Measurements from ENCODE around the gene DGKH. TPM values are rescaled to one million over a fixed set of nuclear protein-coding genes. Genes with fewer than 3 reads are reported as not detected.

Gene DGKH
- total RNA-seq, 1 donor from 2014 or later = 18.7 TPM

DNA sequence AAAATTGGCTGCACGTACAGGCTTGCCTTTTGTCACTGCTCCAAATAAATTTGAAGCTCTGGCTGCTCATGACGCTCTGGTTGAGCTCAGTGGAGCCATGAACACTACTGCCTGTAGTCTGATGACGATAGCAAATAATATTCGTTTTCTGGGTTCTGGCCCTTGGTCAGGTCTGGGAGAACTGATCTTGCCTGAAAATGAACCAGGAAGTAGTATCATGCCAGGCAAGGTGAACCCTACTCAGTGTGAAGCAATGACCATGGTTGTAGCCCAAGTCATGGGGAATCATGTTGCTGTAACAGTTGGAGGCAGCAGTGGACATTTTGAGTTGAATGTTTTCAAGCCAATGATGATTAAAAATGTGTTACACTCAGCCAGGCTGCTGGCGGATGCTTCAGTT, 207.4 kb downstream of the DGKH start:
- no peaks in the 10 kb centered on the region for H3K9me3 ChIP-seq
- intact Hi-C loops (cut with DNase I) = no loop called here
- TF ChIP-seq, protein P1, sequence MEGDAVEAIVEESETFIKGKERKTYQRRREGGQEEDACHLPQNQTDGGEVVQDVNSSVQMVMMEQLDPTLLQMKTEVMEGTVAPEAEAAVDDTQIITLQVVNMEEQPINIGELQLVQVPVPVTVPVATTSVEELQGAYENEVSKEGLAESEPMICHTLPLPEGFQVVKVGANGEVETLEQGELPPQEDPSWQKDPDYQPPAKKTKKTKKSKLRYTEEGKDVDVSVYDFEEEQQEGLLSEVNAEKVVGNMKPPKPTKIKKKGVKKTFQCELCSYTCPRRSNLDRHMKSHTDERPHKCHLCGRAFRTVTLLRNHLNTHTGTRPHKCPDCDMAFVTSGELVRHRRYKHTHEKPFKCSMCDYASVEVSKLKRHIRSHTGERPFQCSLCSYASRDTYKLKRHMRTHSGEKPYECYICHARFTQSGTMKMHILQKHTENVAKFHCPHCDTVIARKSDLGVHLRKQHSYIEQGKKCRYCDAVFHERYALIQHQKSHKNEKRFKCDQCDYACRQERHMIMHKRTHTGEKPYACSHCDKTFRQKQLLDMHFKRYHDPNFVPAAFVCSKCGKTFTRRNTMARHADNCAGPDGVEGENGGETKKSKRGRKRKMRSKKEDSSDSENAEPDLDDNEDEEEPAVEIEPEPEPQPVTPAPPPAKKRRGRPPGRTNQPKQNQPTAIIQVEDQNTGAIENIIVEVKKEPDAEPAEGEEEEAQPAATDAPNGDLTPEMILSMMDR (IDR thresholded peaks at IDR 0.05) = no peak
- no peak overlapping the region for H3K4me3 ChIP-seq
- no peak overlapping the region for H3K27ac ChIP-seq
- ATAC-seq = no peak
- H3K36me3 ChIP-seq = no peaks in the 10 kb centered on the region
- no peaks in the 10 kb centered on the region for H3K4me1 ChIP-seq
- H3K27me3 ChIP-seq (ENCODE audit: low read depth) = no peaks in the 10 kb centered on the region
- no peak for DNase-seq

DNA sequence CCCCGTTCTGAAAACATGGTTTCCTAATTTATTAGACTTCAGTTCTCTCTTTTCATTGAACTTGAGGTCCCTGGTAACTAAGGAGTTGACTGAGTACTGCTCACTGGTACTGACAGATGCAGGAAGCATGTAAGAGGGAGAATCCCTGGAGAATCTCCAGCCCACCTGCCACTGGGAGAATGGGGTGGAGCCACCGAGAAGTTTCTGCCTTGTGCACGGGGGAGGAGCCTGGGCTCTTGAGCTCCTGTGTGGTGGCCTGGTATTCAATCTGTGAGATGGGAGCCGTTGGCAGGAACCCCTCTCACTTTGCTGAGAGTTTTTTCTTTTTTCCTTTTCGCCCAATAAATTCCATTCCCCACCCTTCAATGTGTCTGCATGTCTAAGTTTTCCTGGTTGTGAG, 210.3 kb downstream of the DGKH start:
- TF ChIP-seq, protein P1 (IDR thresholded peaks at IDR 0.05) = no peak
- DNase-seq (no peak), ATAC-seq (no peak)
- Histone ChIP-seq H3K27ac (no peak overlapping the region), H3K9me3 (no peaks in the 10 kb centered on the region), H3K4me3 (no peak overlapping the region), H3K4me1 (no peaks in the 10 kb centered on the region), H3K27me3 (ENCODE audit: low read depth) (no peaks in the 10 kb centered on the region), H3K36me3 (no peaks in the 10 kb centered on the region)
- intact Hi-C loops (cut with DNase I) = no loop called here

DNA sequence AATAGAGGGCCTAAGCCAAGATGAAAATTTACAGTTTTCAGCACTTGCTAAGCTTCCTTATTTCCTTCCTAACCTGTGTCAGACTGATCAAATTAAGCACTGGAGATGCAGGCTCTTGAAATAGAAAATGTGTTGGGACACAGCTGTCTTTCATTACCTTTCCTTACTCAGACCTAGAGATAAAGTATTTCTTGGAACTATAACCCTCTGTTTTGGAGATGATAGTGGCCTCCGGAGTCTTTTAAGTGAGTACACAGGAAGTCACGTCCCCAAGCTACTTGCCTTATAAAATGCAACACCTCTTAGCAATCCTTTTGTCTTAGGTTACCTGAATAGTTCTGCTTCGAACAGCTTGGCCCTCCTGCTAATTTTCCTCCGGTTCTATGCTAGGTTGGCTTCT, 211.1 kb downstream of the DGKH start:
- no peak overlapping the region for H3K4me3 ChIP-seq
- TF ChIP-seq, protein P1 (IDR thresholded peaks at IDR 0.05) = no peak
- no peaks in the 10 kb centered on the region for H3K36me3 ChIP-seq
- H3K27ac ChIP-seq = no peak overlapping the region
- intact Hi-C loops (cut with DNase I) = no loop called here
- no peaks in the 10 kb centered on the region for H3K9me3 ChIP-seq
- no peak for DNase-seq
- no peaks in the 10 kb centered on the region for H3K27me3 ChIP-seq (ENCODE audit: low read depth)
- H3K4me1 ChIP-seq = no peaks in the 10 kb centered on the region
- ATAC-seq = no peak

DNA sequence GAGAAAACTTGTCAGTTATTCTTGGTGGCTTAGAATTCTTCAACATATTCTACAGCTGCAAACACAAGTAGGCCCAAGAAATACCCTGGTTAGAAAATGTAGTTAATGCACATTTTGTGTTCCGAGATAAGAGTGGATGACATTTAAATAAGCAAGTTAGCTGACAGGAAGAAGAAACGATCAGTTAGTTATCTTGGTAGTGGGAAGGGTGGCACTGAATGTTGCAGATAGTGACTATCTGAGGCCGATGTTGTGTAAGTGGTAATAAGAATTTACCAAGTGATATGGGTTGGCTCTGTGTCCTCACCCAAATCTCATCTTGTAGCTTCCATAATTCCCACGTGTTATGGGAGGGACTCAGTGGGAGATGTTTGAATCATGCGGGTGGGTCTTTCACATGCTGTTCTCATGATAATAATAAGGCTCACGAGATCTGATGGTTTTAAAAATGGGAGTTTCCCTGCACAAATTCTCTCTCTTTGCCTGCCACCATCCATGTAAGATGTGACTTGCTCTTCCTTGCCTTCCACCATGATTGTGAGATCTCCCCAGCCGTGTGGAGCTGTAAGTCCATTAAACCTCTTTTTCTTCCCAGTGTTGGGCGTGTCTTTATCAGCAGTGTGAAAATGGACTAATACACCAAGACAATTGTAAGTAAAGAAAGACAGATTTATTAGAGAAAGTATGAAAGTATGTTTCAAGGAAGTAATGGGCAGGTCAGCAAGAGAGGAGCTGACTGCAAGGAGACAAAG, 212.6 kb downstream of the DGKH start:
- Histone ChIP-seq H3K27me3 (ENCODE audit: low read depth) (no peaks in the 10 kb centered on the region), H3K9me3 (no peaks in the 10 kb centered on the region), H3K27ac (no peak overlapping the region), H3K4me3 (no peak overlapping the region), H3K4me1 (no peaks in the 10 kb centered on the region), H3K36me3 (no peaks in the 10 kb centered on the region)
- TF ChIP-seq, protein P1 (IDR thresholded peaks at IDR 0.05) = no peak
- ATAC-seq = no peak
- intact Hi-C loops (cut with DNase I) = no loop called here
- DNase-seq = no peak

DNA sequence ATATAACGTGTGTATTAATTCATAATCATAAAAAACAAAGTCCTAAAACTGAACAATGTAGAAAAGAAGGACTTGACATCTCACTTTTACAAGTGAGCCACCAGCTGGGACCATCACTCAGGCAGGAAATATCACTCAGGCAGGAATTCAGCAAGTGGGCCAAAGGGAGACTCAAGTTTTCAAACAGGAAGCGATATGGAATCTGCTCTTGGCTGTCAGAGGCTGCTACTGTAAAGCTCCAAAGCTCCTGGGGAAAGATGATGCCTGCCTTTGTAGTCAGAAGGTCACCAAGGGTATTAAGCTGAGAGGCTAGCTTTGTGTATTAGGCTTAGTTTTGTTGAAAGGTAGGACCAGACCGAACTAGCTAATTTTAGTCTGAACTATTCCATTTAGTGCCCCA, 218.0 kb downstream of the DGKH start:
- ATAC-seq = no peak

More for the DNA sequence above, 218.0 kb downstream of the DGKH start:
- no peak overlapping the region for H3K4me3 ChIP-seq
- TF ChIP-seq, protein P1 (IDR thresholded peaks at IDR 0.05) = no peak
- H3K36me3 ChIP-seq = no peaks in the 10 kb centered on the region
- H3K4me1 ChIP-seq = peaks cover 4% of the 10 kb centered on the region
- intact Hi-C loops (cut with DNase I) = no loop called here
- no peaks in the 10 kb centered on the region for H3K27me3 ChIP-seq (ENCODE audit: low read depth)
- DNase-seq = no peak
- no peaks in the 10 kb centered on the region for H3K9me3 ChIP-seq
- H3K27ac ChIP-seq = no peak overlapping the region
